Osteocyte (in vitro differentiated cells): ENCODE results near the gene TIGD2. TPM values are rescaled to one million over a fixed set of nuclear protein-coding genes. Genes with fewer than 3 reads are reported as not detected.

Experiments
- DNase-seq: peaks from one replicate; pipeline ENCODE4 v3.0.0; 2021; ENCODE audit warnings: mixed read lengths; ENCODE audit not compliant: unreplicated experiment; ENCODE audit errors: extremely low spot score
- H3K27ac Mint-ChIP-seq: one replicate; pipeline ENCODE4 v1.8.0; 2021; ENCODE audit warnings: mild to moderate bottlenecking, mixed read lengths; ENCODE audit not compliant: unreplicated experiment
- H3K27me3 Mint-ChIP-seq: one replicate; pipeline ENCODE4 v1.8.0; 2021; ENCODE audit warnings: mixed read lengths; ENCODE audit not compliant: unreplicated experiment
- H3K36me3 Mint-ChIP-seq: one replicate; pipeline ENCODE4 v1.8.0; 2021; ENCODE audit warnings: mixed read lengths; ENCODE audit not compliant: unreplicated experiment
- H3K4me1 Mint-ChIP-seq: one replicate; pipeline ENCODE4 v1.8.0; 2021; ENCODE audit warnings: mixed read lengths; ENCODE audit not compliant: unreplicated experiment
- H3K4me3 Mint-ChIP-seq: one replicate; pipeline ENCODE4 v1.8.0; 2021; ENCODE audit warnings: mild to moderate bottlenecking, moderate library complexity, mixed read lengths; ENCODE audit not compliant: unreplicated experiment
- H3K9me3 Mint-ChIP-seq: one replicate; pipeline ENCODE4 v1.8.0; 2021; ENCODE audit warnings: mixed read lengths; ENCODE audit not compliant: unreplicated experiment
- CTCF ChIP-seq: fragments of 200-600 bp; sonication (generic); IDR thresholded peaks from 2 replicates; pipeline ENCODE4 v1.5.0; 2021; ENCODE audit warnings: antibody characterized with exemption, mild to moderate bottlenecking, moderate library complexity
- total RNA-seq: library from RNA; stranded (reverse); gene quantifications from 2 replicates; pipeline ENCODE4 v1.2.1, GENCODE V29; 2021

The TIGD2 gene
- total RNA-seq, 1 donor from 2014 or later = 6.2 TPM

GRCh38 chr4:89071311-89071710 lies 40.0 kb upstream of the TIGD2 start:
- no peak for DNase-seq
- H3K4me1 Mint-ChIP-seq = no peaks in the 10 kb centered on the region
- H3K27me3 Mint-ChIP-seq = peaks cover 15% of the 10 kb centered on the region
- no peak overlapping the region for H3K27ac Mint-ChIP-seq
- no peak overlapping the region for H3K4me3 Mint-ChIP-seq
- H3K9me3 Mint-ChIP-seq = no peaks in the 10 kb centered on the region
- TF ChIP-seq CTCF = no peak
- H3K36me3 Mint-ChIP-seq = no peaks in the 10 kb centered on the region

DNA sequence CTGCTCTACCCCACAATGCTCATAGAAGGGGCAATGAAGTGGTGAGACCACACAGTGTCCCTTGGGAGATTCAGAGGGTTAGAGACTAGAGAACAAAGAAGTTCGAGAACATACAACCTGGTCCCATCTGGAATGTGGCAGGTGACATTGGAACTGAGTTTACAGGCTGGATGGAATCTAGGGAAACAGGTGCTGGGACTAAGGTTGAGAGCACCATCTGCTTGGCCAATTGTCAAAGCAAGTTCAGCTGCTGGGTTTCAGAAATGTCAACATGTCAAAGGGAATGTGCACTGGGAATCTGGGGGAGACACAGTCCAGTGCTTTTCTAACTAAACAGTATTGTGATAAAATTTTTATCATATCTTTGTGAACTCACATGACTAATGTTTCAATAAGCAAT lies 38.4 kb upstream of the TIGD2 start:
- no peaks in the 10 kb centered on the region for H3K4me1 Mint-ChIP-seq
- peaks cover 15% of the 10 kb centered on the region for H3K27me3 Mint-ChIP-seq
- no peak overlapping the region for H3K27ac Mint-ChIP-seq
- no peak for DNase-seq
- no peak for TF ChIP-seq CTCF
- H3K36me3 Mint-ChIP-seq = no peaks in the 10 kb centered on the region
- peaks cover 11% of the 10 kb centered on the region for H3K9me3 Mint-ChIP-seq
- H3K4me3 Mint-ChIP-seq = no peak overlapping the region

GRCh38 chr4:89077761-89078160 lies 33.6 kb upstream of the TIGD2 start:
- H3K27me3 Mint-ChIP-seq = peaks cover 32% of the 10 kb centered on the region
- peaks cover 2% of the 10 kb centered on the region for H3K36me3 Mint-ChIP-seq
- no peak for DNase-seq
- H3K27ac Mint-ChIP-seq = no peak overlapping the region
- H3K9me3 Mint-ChIP-seq = peaks cover 19% of the 10 kb centered on the region
- no peaks in the 10 kb centered on the region for H3K4me1 Mint-ChIP-seq
- TF ChIP-seq CTCF = no peak
- no peak overlapping the region for H3K4me3 Mint-ChIP-seq

DNA sequence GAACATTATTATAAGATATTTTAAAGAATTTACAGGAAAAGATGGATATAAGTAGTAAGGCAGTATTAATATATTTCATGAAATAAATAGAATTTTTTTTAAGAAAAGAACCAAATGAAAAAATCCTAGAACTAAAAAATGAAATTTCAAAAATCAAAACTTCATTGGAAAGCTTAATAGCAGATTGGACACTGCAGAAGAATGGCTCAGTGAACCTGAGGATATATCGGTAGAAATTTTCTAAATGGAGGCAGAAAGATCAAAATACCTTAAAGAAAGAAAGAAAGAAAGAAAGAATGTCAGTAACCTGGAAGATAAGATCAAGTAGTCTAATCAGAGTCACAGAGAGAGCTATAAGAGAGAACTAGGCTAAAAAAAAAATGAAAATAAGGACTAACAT lies 33.0 kb upstream of the TIGD2 start:
- DNase-seq = no peak
- H3K27me3 Mint-ChIP-seq = peaks cover 35% of the 10 kb centered on the region
- no peak overlapping the region for H3K27ac Mint-ChIP-seq
- H3K4me3 Mint-ChIP-seq = no peak overlapping the region
- peaks cover 2% of the 10 kb centered on the region for H3K36me3 Mint-ChIP-seq
- H3K4me1 Mint-ChIP-seq = no peaks in the 10 kb centered on the region
- H3K9me3 Mint-ChIP-seq = peaks cover 19% of the 10 kb centered on the region
- TF ChIP-seq CTCF = no peak

- Mint-ChIP-seq H3K9me3 (no peaks in the 10 kb centered on the region), H3K4me3 (no peak overlapping the region), H3K36me3 (no peaks in the 10 kb centered on the region), H3K27ac (no peak overlapping the region), H3K27me3 (peaks cover 27% of the 10 kb centered on the region), H3K4me1 (peaks cover 2% of the 10 kb centered on the region)
- no peak for DNase-seq
- TF ChIP-seq CTCF = no peak
These were observed 12.3 kb upstream of the TIGD2 start for GRCh38 chr4:89099034-89099433.
